ENCODE data around the gene DNER.
"Not testable (repeated sequence)": the region's sequence is repeated elsewhere in the genome, so short reads cannot be mapped to it uniquely, and the experiment has no call there.

DNER gene

GRCh38 chr2:229614021-229614420, 100.3 kb downstream of the DNER start:
- not testable (repeated sequence) for DNase-seq

GRCh38 chr2:229612384-229612971, 101.9 kb downstream of the DNER start:
- DNase-seq: no peak

GRCh38 chr2:229611360-229611759, 103.0 kb downstream of the DNER start:
- DNase-seq: no peak

GRCh38 chr2:229610872-229611271, 103.5 kb downstream of the DNER start:
- DNase-seq: no peak

- no peak for DNase-seq
Measured at GRCh38 chr2:229610333-229610732, 104.0 kb downstream of the DNER start.

- DNase-seq: no peak
Measured at GRCh38 chr2:229601936-229602335, 112.4 kb downstream of the DNER start.

- no peak for DNase-seq
Measured at GRCh38 chr2:229601396-229601795, 113.0 kb downstream of the DNER start.

GRCh38 chr2:229598227-229598626, 116.1 kb downstream of the DNER start:
- no peak for DNase-seq

- DNase-seq: no peak
Measured at GRCh38 chr2:229596796-229597195, 117.6 kb downstream of the DNER start.

GRCh38 chr2:229591611-229592010, 122.7 kb downstream of the DNER start:
- no peak for DNase-seq

GRCh38 chr2:229586746-229587705, 127.3 kb downstream of the DNER start:
- DNase-seq: no peak

GRCh38 chr2:229586012-229586411, 128.3 kb downstream of the DNER start:
- no peak for DNase-seq

- no peak for DNase-seq
Measured at GRCh38 chr2:229582151-229582550, 132.2 kb downstream of the DNER start.

GRCh38 chr2:229578052-229578846, 136.1 kb downstream of the DNER start:
- no peak for DNase-seq

- DNase-seq: no peak
Measured at GRCh38 chr2:229575569-229576315, 138.6 kb downstream of the DNER start.

GRCh38 chr2:229572507-229573271, 141.7 kb downstream of the DNER start:
- no peak for DNase-seq

- no peak for DNase-seq
Measured at GRCh38 chr2:229571243-229571642, 143.1 kb downstream of the DNER start.

- no peak for DNase-seq
Measured at GRCh38 chr2:229566370-229566769, 148.0 kb downstream of the DNER start.

GRCh38 chr2:229564300-229564907, 150.0 kb downstream of the DNER start:
- no peak for DNase-seq

GRCh38 chr2:229563388-229563787, 151.0 kb downstream of the DNER start:
- DNase-seq: no peak

GRCh38 chr2:229562472-229563127, 151.8 kb downstream of the DNER start:
- DNase-seq: no peak

Data from NCI-H2029 treated with DMSO at 0.1 percent for 48 hours (cell line).